Caco-2 (cell line): Measurements from ENCODE around the gene EPHA4. TPM values are rescaled to one million over a fixed set of nuclear protein-coding genes. Genes with fewer than 3 reads are reported as not detected.

Experiments
- Bru-seq: library from RNA; stranded (reverse); fragments of 400-500 nt; gene quantifications from one replicate; lab custom pipeline; 2021; lab: Mats Ljungman, UMichigan
- BruChase-seq, 2 experiments: library from RNA; stranded (reverse); fragments of 400-500 nt; gene quantifications; one replicate each; lab custom pipeline; 2021; lab: Mats Ljungman, UMichigan
- BruUV-seq: library from RNA; stranded (reverse); fragments of 400-500 nt; replicated peaks from 2 replicates; lab custom pipeline; 2021; lab: Mats Ljungman, UMichigan
- CTCF ChIA-PET: fragments of 300-600 bp; sonication (Branson Sonifier 250); formaldehyde crosslinking; loops from one replicate; lab custom pipeline; 2022; ENCODE audit warnings: antibody characterized with exemption; lab: Charles Lee
- POLR2A ChIA-PET: fragments of 300-600 bp; sonication (Branson Sonifier 250); formaldehyde crosslinking; loops from one replicate; lab custom pipeline; 2022; ENCODE audit warnings: antibody characterized with exemption; lab: Charles Lee
- DNase-seq, 2 experiments: peaks; one replicate each; pipeline versions ENCODE4 v3.0.0 to v3.0.0-alpha.2; 2020 to 2022
- H3K27me3 ChIP-seq: replicated peaks from 2 replicates; pipeline ENCODE4 v1.6.0; 2011; ENCODE audit warnings: low read length; ENCODE audit not compliant: control insufficient read depth, insufficient read depth
- H3K36me3 ChIP-seq: 2 replicates; pipeline ENCODE4 v1.5.1; 2011; ENCODE audit warnings: low read length; ENCODE audit not compliant: control insufficient read depth, insufficient read depth
- H3K4me1 ChIP-seq: fragments of 250-450 bp; sonication (Bioruptor Pico); 2 replicates; pipeline ENCODE4 v1.5.1; 2020; ENCODE audit warnings: mild to moderate bottlenecking
- H3K4me3 ChIP-seq: 2 replicates; pipeline ENCODE4 v1.5.1; 2011; ENCODE audit warnings: low read depth, mild to moderate bottlenecking, control low read depth, low read length
- H3K9me3 ChIP-seq: fragments of 250-450 bp; sonication (Bioruptor Pico); 2 replicates; pipeline ENCODE4 v1.5.1; 2020; ENCODE audit warnings: mild to moderate bottlenecking, moderate library complexity
- H3K27ac Mint-ChIP-seq: one replicate; pipeline ENCODE4 v1.8.0; 2022; ENCODE audit warnings: mixed read lengths; ENCODE audit not compliant: unreplicated experiment
- H3K27me3 Mint-ChIP-seq: one replicate; pipeline ENCODE4 v1.8.0; 2022; ENCODE audit warnings: mixed read lengths; ENCODE audit not compliant: insufficient read depth, unreplicated experiment
- H3K36me3 Mint-ChIP-seq: one replicate; pipeline ENCODE4 v1.8.0; 2022; ENCODE audit warnings: mild to moderate bottlenecking, mixed read lengths; ENCODE audit not compliant: insufficient read depth, unreplicated experiment
- H3K4me1 Mint-ChIP-seq: one replicate; pipeline ENCODE4 v1.8.0; 2022; ENCODE audit warnings: low read depth, mixed read lengths; ENCODE audit not compliant: unreplicated experiment
- H3K4me3 Mint-ChIP-seq: one replicate; pipeline ENCODE4 v1.8.0; 2022; ENCODE audit warnings: mild to moderate bottlenecking, moderate library complexity, mixed read lengths; ENCODE audit not compliant: unreplicated experiment
- H3K9me3 Mint-ChIP-seq: one replicate; pipeline ENCODE4 v1.8.0; 2022; ENCODE audit warnings: mixed read lengths; ENCODE audit not compliant: unreplicated experiment
- CTCF ChIP-seq, 2 experiments: fragments of 200-600 bp in 1 of 2; IDR thresholded peaks; 1 replicate in 1 of 2; 2 replicates in 1 of 2; pipeline versions ENCODE4 v1.5.1 to v1.8.0; 2011 to 2022; ENCODE audit warnings: antibody characterized with exemption in 1 of 2, control low read depth in 1 of 2, inconsistent platforms in 1 of 2, low read depth in 1 of 2, low read length in 1 of 2, mild to moderate bottlenecking in 1 of 2, moderate library complexity in 1 of 2; ENCODE audit not compliant: insufficient read depth in 1 of 2, severe bottlenecking in 1 of 2, unreplicated experiment in 1 of 2
- intact Hi-C: fragments of 100-400 bp; cut with micrococcal nuclease; formaldehyde crosslinking; loops from one replicate; pipeline ENCODE4 v1.10.0; 2022; ENCODE audit not compliant: unreplicated experiment
- long read RNA-seq: library from polyadenylated mRNA; stranded (forward); transcript quantifications from one replicate; pipeline ENCODE4 v2.0.0, GENCODE V29; 2022
- total RNA-seq: library from RNA; stranded (reverse); gene quantifications from 2 replicates; pipeline ENCODE4 v1.2.3, GENCODE V29; 2022

EPHA4 gene
- total RNA-seq (95.5 and 104 TPM in 2 replicates), Bru-seq, nascent RNA (percentile 95 among the genes with signal in this experiment), BruChase-seq, experiment 1, labeled RNA remaining after a 2-hour chase (percentile 89 among the genes with signal in this experiment), BruChase-seq, experiment 2, labeled RNA remaining after a 6-hour chase (percentile 79 among the genes with signal in this experiment)
- long read RNA-seq, full-length matches to known transcripts: 9 of 25 reads
- long read RNA-seq, partial matches to known transcripts: 8 of 25 reads
- long read RNA-seq, other reads (novel, unspliced or antisense): 8 of 25 reads

- DNase-seq: peak; percentile 90 to 97
- Mint-ChIP-seq H3K27me3 (no peaks in the 10 kb centered on the region), H3K9me3 (no peaks in the 10 kb centered on the region), H3K27ac (peak within 1 kb of the TSS; percentile 93), H3K4me3 (peak within 1 kb of the TSS; percentile 81), H3K36me3 (peaks cover 51% of the 10 kb centered on the region), H3K4me1 (peaks cover 58% of the 10 kb centered on the region)
- no peaks in the 10 kb centered on the region for H3K27me3 ChIP-seq
- TF ChIP-seq CTCF (IDR thresholded peaks at IDR 0.05; ENCODE audit: insufficient read depth in 1 of 2, low read depth in 1 of 2, low read length in 1 of 2, severe bottlenecking in 1 of 2, unreplicated experiment in 1 of 2): peak; percentile 24 to 45
- POLR2A ChIA-PET: interaction anchor here (1.3 kb wide), 2 partner anchors 17 to 19 kb away, joined by 3 read pairs; no protein-coding TSS in a partner anchor
- H3K36me3 ChIP-seq: no peaks in the 10 kb centered on the region
- CTCF ChIA-PET: interaction anchor here (1.1 to 2.7 kb wide), 6 partner anchors 9 to 398 kb away, joined by 3 to 22 read pairs (median 4); no protein-coding TSS in a partner anchor
- peak within 1 kb of the TSS; percentile 93 for H3K4me3 ChIP-seq
- BruUV-seq: no TSS peak
- H3K4me1 ChIP-seq: peaks cover 32% of the 10 kb centered on the region
- H3K9me3 ChIP-seq: no peaks in the 10 kb centered on the region
- intact Hi-C loops: loop anchor here (1.0 to 5.0 kb wide), 11 partner anchors 17 to 385 kb away; no protein-coding TSS in a partner anchor
Observed at GRCh38 chr2:221572219-221572820, at the start of gene EPHA4. Gene EPHA4, minus strand, starts transcription at chr2:221572304. Its CDS starts 56 bp downstream, at chr2:221572248.

- POLR2A ChIA-PET: no interaction called here
- Histone ChIP-seq H3K9me3 (no peaks in the 10 kb centered on the region), H3K27me3 (no peaks in the 10 kb centered on the region), H3K4me1 (no peaks in the 10 kb centered on the region), H3K4me3 (no peak overlapping the region), H3K36me3 (no peaks in the 10 kb centered on the region)
- Mint-ChIP-seq H3K4me1 (peaks cover 18% of the 10 kb centered on the region), H3K4me3 (no peak overlapping the region), H3K27me3 (no peaks in the 10 kb centered on the region), H3K27ac (no peak overlapping the region), H3K9me3 (no peaks in the 10 kb centered on the region), H3K36me3 (no peaks in the 10 kb centered on the region)
- CTCF ChIA-PET: no interaction called here
- no peak for TF ChIP-seq CTCF (IDR thresholded peaks at IDR 0.05; ENCODE audit: insufficient read depth in 1 of 2, low read depth in 1 of 2, low read length in 1 of 2, severe bottlenecking in 1 of 2, unreplicated experiment in 1 of 2)
- BruUV-seq: no TSS peak
- no peak for DNase-seq
- intact Hi-C loops: no loop called here
Observed at GRCh38 chr2:221618007-221618406, 45.9 kb upstream of the EPHA4 start.

GRCh38 chr2:221616561-221616960, 44.5 kb upstream of the EPHA4 start:
- no peaks in the 10 kb centered on the region for H3K9me3 ChIP-seq
- intact Hi-C loops: no loop called here
- no TSS peak for BruUV-seq
- Mint-ChIP-seq H3K4me1 (peaks cover 18% of the 10 kb centered on the region), H3K27ac (no peak overlapping the region), H3K9me3 (no peaks in the 10 kb centered on the region), H3K36me3 (no peaks in the 10 kb centered on the region), H3K4me3 (no peak overlapping the region), H3K27me3 (no peaks in the 10 kb centered on the region)
- TF ChIP-seq CTCF (IDR thresholded peaks at IDR 0.05; ENCODE audit: insufficient read depth in 1 of 2, low read depth in 1 of 2, low read length in 1 of 2, severe bottlenecking in 1 of 2, unreplicated experiment in 1 of 2): no peak
- H3K4me3 ChIP-seq: no peak overlapping the region
- H3K27me3 ChIP-seq: no peaks in the 10 kb centered on the region
- no peaks in the 10 kb centered on the region for H3K4me1 ChIP-seq
- CTCF ChIA-PET: no interaction called here
- no peak for DNase-seq
- POLR2A ChIA-PET: no interaction called here
- H3K36me3 ChIP-seq: no peaks in the 10 kb centered on the region
